Upper lobe of left lung (tissue), 6 donors: ENCODE measurements around the gene DLX6. TPM values are rescaled to one million over a fixed set of nuclear protein-coding genes. Genes with fewer than 3 reads are reported as not detected.

ENCODE experiments used
- ATAC-seq, 2 donors: fragments of 200-7000 bp; cut with Tn5 transposase; one replicate each; pipeline ENCODE4 v1.9.1; 2022; ENCODE audit warnings: mild to moderate bottlenecking in 2 of 2, moderate library complexity in 2 of 2; ENCODE audit not compliant: low FRiP score in 2 of 2
- DNase-seq, 2 donors: peaks; one replicate each; pipeline ENCODE4 v3.0.0-alpha.2; 2019 to 2020
- H3K27ac ChIP-seq, 4 donors: fragments of 200-600 bp; sonication (generic); one replicate each; pipeline ENCODE4 v1.5.1; 2016 to 2019
- H3K27me3 ChIP-seq, 4 donors: fragments of 200-600 bp; sonication (generic); one replicate each; pipeline ENCODE4 v1.5.1; 2017 to 2019
- H3K36me3 ChIP-seq, 4 donors: fragments of 200-600 bp; sonication (generic); one replicate each; pipeline ENCODE4 v1.5.1; 2016 to 2019
- H3K4me1 ChIP-seq, 4 donors: fragments of 200-600 bp; sonication (generic); one replicate each; pipeline ENCODE4 v1.5.1; 2018 to 2019
- H3K4me3 ChIP-seq, 4 donors: fragments of 200-600 bp; sonication (generic); one replicate each; pipeline ENCODE4 v1.5.1; 2017 to 2019; ENCODE audit warnings: mild to moderate bottlenecking in 2 of 4, moderate library complexity in 1 of 4
- H3K9me3 ChIP-seq, 4 donors: fragments of 200-600 bp; sonication (generic); one replicate each; pipeline ENCODE4 v1.5.1; 2018 to 2019
- EP300 ChIP-seq, 4 donors: sonication (generic); formaldehyde crosslinking; IDR thresholded peaks; one replicate each; pipeline ENCODE4 v1.5.1; 2017; ENCODE audit warnings: antibody characterized with exemption in 4 of 4, control low read depth in 2 of 4
- POLR2A ChIP-seq, 4 donors: fragments of 450-650 bp; IDR thresholded peaks; one replicate each; pipeline ENCODE4 v1.5.1; 2016 to 2017; ENCODE audit warnings: antibody characterized with exemption in 4 of 4, mild to moderate bottlenecking in 2 of 4
- POLR2AphosphoS5 ChIP-seq, 2 donors: sonication (generic); formaldehyde crosslinking; IDR thresholded peaks; one replicate each; pipeline ENCODE4 v1.5.1; 2017; ENCODE audit warnings: antibody characterized with exemption in 2 of 2
- WGBS, 2 donors: methylation state at CpG; one replicate each; pipeline ENCODE4 v1.1.5; 2017 to 2018; 5-methylcytosine and 5-hydroxymethylcytosine counted together
- total RNA-seq, 6 donors: library from RNA; depleted of rRNA in 4 of 6; stranded (reverse); fragments of >200 nt in 4 of 6; gene quantifications; one replicate each; pipeline versions ENCODE4 v1.1.0 to v1.2.1, GENCODE V29; 2016 to 2021
- TF ChIP-seq, protein P1 (sequence below), 6 experiments: fragments of 450-650 bp in 4 of 6; fragments of 200-600 bp in 2 of 6; sonication (generic) in 2 of 6; IDR thresholded peaks; one replicate each; pipeline ENCODE4 v1.5.1; 2016 to 2019; ENCODE audit warnings: antibody characterized with exemption in 6 of 6
- donor health status: DM: no; HTN: no; CAD: no; lungs with moderate emphysema.
- donor health status: DM: no; HTN: yes; CAD: no; lungs with severe emphysema.

The DLX6 gene
- total RNA-seq, 6 donors from 2014 or later = not detected

- 18 to 29% methylated on average over 26 to 39 of the region's 39 CpGs for WGBS, 2 donors
- no peaks in the 10 kb centered on the region for H3K9me3 ChIP-seq
- no peak for TF ChIP-seq POLR2AphosphoS5 (IDR thresholded peaks at IDR 0.05)
- TF ChIP-seq POLR2A (IDR thresholded peaks at IDR 0.05) = no peak
- TF ChIP-seq, protein P1, sequence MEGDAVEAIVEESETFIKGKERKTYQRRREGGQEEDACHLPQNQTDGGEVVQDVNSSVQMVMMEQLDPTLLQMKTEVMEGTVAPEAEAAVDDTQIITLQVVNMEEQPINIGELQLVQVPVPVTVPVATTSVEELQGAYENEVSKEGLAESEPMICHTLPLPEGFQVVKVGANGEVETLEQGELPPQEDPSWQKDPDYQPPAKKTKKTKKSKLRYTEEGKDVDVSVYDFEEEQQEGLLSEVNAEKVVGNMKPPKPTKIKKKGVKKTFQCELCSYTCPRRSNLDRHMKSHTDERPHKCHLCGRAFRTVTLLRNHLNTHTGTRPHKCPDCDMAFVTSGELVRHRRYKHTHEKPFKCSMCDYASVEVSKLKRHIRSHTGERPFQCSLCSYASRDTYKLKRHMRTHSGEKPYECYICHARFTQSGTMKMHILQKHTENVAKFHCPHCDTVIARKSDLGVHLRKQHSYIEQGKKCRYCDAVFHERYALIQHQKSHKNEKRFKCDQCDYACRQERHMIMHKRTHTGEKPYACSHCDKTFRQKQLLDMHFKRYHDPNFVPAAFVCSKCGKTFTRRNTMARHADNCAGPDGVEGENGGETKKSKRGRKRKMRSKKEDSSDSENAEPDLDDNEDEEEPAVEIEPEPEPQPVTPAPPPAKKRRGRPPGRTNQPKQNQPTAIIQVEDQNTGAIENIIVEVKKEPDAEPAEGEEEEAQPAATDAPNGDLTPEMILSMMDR (IDR thresholded peaks at IDR 0.05) = no peak
- TF ChIP-seq EP300 (IDR thresholded peaks at IDR 0.05) = no peak
- no peak for ATAC-seq
- H3K4me1 ChIP-seq = peaks cover 29 to 42% (median 35%) of the 10 kb centered on the region in 4 donors
- peak in 1 of 2 donors; percentile 78 for DNase-seq
- no peaks in the 10 kb centered on the region for H3K36me3 ChIP-seq
- H3K27me3 ChIP-seq = peaks cover 0 to 76% (median 32%) of the 10 kb centered on the region in 4 donors
- H3K4me3 ChIP-seq = no peak overlapping the region
- no peak overlapping the region for H3K27ac ChIP-seq
Measured at GRCh38 chr7:97021747-97022490, 16.6 kb downstream of the DLX6 start.

- H3K27ac ChIP-seq = no peak overlapping the region
- no peaks in the 10 kb centered on the region for H3K36me3 ChIP-seq
- H3K4me1 ChIP-seq = peaks cover 34 to 46% (median 40%) of the 10 kb centered on the region in 4 donors
- TF ChIP-seq POLR2A (IDR thresholded peaks at IDR 0.05) (no peak), EP300 (IDR thresholded peaks at IDR 0.05) (no peak), POLR2AphosphoS5 (IDR thresholded peaks at IDR 0.05) (no peak)
- TF ChIP-seq, protein P1 (IDR thresholded peaks at IDR 0.05) = no peak
- H3K4me3 ChIP-seq = no peak overlapping the region
- WGBS, 2 donors = 8 to 13% methylated on average over 33 to 35 of the region's 35 CpGs
- DNase-seq (peak in 1 of 2 donors; percentile 36), ATAC-seq (no peak)
- H3K27me3 ChIP-seq = peaks cover 0 to 74% (median 29%) of the 10 kb centered on the region in 4 donors
- no peaks in the 10 kb centered on the region for H3K9me3 ChIP-seq
Measured at GRCh38 chr7:97022491-97023306, 17.3 kb downstream of the DLX6 start.

GRCh38 chr7:97024209-97025129 is 19.1 kb downstream of the DLX6 start, which contains the start of gene DLX5:
Gene DLX5, minus strand, starts transcription at chr7:97024831. Its CDS starts 208 bp downstream, at chr7:97024623.
- TF ChIP-seq POLR2AphosphoS5 (IDR thresholded peaks at IDR 0.05) = no peak
- no peak for TF ChIP-seq EP300 (IDR thresholded peaks at IDR 0.05)
- no peak for TF ChIP-seq POLR2A (IDR thresholded peaks at IDR 0.05)
- TF ChIP-seq, protein P1 (IDR thresholded peaks at IDR 0.05) = no peak
- no peak for ATAC-seq

DNA sequence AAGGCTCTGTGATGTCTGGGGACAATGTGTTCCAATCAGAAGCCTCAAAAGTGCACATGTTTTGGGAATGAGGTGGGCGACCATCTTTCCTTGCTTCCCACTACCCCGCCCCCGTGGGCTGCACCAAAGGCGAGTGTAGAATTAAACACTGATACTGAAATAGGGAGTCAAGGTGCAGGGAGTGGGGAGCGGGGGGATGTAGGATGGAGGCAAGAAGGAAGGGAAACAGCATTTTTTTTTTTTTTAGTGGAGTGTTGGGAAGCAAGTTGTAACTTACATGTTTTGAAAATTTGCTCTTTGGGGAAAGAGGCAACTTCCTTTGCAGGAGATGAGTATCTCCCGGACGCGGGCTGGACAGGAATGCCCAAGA is 19.8 kb downstream of the DLX6 start:
- 3 to 5% methylated on average over 8 of the region's 8 CpGs for WGBS, 2 donors
- H3K4me3 ChIP-seq = peak overlapping the region in 1 of 4 donors; percentile 38
- peaks cover 34 to 48% (median 40%) of the 10 kb centered on the region in 4 donors for H3K4me1 ChIP-seq
- H3K9me3 ChIP-seq = no peaks in the 10 kb centered on the region
- peaks cover 0 to 58% (median 26%) of the 10 kb centered on the region in 4 donors for H3K27me3 ChIP-seq
- TF ChIP-seq EP300 (IDR thresholded peaks at IDR 0.05) (no peak), POLR2AphosphoS5 (IDR thresholded peaks at IDR 0.05) (no peak), POLR2A (IDR thresholded peaks at IDR 0.05) (no peak)
- TF ChIP-seq, protein P1 (IDR thresholded peaks at IDR 0.05) = no peak
- DNase-seq = no peak
- no peak for ATAC-seq
- no peak overlapping the region for H3K27ac ChIP-seq
- H3K36me3 ChIP-seq = no peaks in the 10 kb centered on the region

More at GRCh38 chr7:97024209-97025129, 19.1 kb downstream of the DLX6 start, which contains the start of gene DLX5:
- Histone ChIP-seq H3K27me3 (peaks cover 0 to 58% (median 26%) of the 10 kb centered on the region in 4 donors), H3K36me3 (no peaks in the 10 kb centered on the region), H3K4me3 (peak within 1 kb of the TSS in 3 of 4 donors; percentile 15 to 38 (median 36)), H3K4me1 (peaks cover 34 to 48% (median 40%) of the 10 kb centered on the region in 4 donors), H3K27ac (no peak within 1 kb of the TSS), H3K9me3 (no peaks in the 10 kb centered on the region)
- DNase-seq = peak in 1 of 2 donors; percentile 84
- WGBS, 2 donors = 0 to 7% methylated on average over 23 to 59 of the region's 60 CpGs
